C4-2B (cell line): ENCODE results near the gene SLMAP.

ENCODE experiments used
- ZFX ChIP-seq: fragments of 450-650 bp; IDR thresholded peaks from 2 replicates; pipeline ENCODE4 v1.6.1; 2017
- TF ChIP-seq, protein P1 (sequence below): fragments of 450-650 bp; conservative IDR thresholded peaks from 2 replicates; pipeline ENCODE4 v1.5.1; 2017; ENCODE audit warnings: mild to moderate bottlenecking

DNA sequence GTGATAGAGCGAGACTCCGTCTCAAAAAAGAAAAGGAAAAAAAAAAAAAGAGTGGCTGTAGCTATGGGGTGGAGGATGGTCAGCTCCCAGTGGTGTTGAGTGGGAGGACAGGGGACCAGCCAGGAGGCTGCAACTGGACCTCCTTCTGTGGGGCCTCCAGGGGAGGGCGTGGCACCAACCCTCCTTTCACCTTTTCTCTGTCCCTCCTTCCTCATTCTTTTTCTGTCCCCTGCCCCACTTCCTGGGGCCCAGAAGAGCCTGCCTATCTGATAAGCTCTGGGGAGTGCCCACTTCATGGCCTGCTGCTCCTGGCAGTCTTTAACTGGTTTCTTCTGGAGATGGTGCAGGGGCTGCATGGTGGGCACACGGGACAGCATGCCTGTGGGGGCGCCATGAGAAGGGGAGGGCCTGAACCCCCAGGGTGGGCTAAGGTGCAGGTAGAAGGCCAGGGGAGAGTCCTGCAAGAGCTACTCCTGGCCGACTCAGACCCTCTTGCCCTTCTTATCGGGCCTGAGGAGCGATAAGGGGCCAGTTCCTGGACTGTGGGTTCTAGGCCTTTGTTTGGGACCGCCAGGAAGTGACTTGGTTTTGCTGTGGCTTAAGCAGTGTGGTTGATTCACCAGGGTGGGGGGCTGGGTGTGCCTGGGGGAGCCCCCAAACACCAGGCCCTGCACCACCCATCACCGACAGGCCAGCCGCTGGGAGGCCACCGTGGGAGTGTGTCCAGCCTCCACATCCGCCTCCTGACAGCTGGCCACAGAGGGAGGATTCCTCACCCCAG is 202.7 kb downstream of the SLMAP start:
- TF ChIP-seq, protein P1, sequence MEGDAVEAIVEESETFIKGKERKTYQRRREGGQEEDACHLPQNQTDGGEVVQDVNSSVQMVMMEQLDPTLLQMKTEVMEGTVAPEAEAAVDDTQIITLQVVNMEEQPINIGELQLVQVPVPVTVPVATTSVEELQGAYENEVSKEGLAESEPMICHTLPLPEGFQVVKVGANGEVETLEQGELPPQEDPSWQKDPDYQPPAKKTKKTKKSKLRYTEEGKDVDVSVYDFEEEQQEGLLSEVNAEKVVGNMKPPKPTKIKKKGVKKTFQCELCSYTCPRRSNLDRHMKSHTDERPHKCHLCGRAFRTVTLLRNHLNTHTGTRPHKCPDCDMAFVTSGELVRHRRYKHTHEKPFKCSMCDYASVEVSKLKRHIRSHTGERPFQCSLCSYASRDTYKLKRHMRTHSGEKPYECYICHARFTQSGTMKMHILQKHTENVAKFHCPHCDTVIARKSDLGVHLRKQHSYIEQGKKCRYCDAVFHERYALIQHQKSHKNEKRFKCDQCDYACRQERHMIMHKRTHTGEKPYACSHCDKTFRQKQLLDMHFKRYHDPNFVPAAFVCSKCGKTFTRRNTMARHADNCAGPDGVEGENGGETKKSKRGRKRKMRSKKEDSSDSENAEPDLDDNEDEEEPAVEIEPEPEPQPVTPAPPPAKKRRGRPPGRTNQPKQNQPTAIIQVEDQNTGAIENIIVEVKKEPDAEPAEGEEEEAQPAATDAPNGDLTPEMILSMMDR = no peak
- TF ChIP-seq ZFX = no peak
